SU-DHL-6 (cell line): ENCODE measurements around the gene NTRK1.

Experiments
- EZH2phosphoT487 ChIP-seq: fragments of 200-600 bp; sonication (generic), shearing (Covaris generic); conservative IDR thresholded peaks from 2 replicates; pipeline ENCODE4 v1.6.1; 2018; ENCODE audit warnings: mild to moderate bottlenecking, antibody characterized with exemption, low read length, moderate library complexity, mixed read lengths
- TF ChIP-seq, protein P1 (sequence below): fragments of 200-600 bp; sonication (generic); IDR thresholded peaks from one replicate; pipeline ENCODE4 v1.5.1; 2017; ENCODE audit warnings: antibody characterized with exemption, mild to moderate bottlenecking, low read length, moderate library complexity; ENCODE audit not compliant: insufficient read depth, poor library complexity, severe bottlenecking

DNA sequence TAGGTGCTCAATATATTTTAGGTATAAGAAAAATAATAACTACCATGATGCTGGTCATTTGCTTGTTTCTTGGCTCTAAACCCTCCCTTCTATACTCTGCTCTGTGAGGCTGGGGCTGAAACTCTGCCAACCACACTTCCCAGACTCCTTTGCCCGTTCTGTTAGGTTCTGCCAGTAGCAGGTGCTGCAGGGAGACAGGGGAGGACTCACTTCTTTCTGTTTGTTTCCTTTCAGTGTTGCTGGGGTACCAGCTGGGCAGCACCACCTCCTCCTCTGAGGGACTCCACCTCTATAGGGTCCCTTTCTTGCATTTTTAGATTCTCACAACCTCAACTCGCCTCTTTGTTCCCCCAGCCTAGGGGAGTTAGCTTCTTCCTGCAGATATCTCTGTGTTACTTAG is 27.1 kb upstream of the NTRK1 start:
- TF ChIP-seq, protein P1, sequence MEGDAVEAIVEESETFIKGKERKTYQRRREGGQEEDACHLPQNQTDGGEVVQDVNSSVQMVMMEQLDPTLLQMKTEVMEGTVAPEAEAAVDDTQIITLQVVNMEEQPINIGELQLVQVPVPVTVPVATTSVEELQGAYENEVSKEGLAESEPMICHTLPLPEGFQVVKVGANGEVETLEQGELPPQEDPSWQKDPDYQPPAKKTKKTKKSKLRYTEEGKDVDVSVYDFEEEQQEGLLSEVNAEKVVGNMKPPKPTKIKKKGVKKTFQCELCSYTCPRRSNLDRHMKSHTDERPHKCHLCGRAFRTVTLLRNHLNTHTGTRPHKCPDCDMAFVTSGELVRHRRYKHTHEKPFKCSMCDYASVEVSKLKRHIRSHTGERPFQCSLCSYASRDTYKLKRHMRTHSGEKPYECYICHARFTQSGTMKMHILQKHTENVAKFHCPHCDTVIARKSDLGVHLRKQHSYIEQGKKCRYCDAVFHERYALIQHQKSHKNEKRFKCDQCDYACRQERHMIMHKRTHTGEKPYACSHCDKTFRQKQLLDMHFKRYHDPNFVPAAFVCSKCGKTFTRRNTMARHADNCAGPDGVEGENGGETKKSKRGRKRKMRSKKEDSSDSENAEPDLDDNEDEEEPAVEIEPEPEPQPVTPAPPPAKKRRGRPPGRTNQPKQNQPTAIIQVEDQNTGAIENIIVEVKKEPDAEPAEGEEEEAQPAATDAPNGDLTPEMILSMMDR: no peak
- TF ChIP-seq EZH2phosphoT487: no peak
